Caco-2 (cell line): Measurements from ENCODE around the gene HCRT. TPM values are rescaled to one million over a fixed set of nuclear protein-coding genes. Genes with fewer than 3 reads are reported as not detected.
"Not testable (repeated sequence)": the region's sequence is repeated elsewhere in the genome, so short reads cannot be mapped to it uniquely, and the experiment has no call there.

Experiments used
- BruUV-seq: library from RNA; stranded (reverse); fragments of 400-500 nt; replicated peaks from 2 replicates; lab custom pipeline; 2021; lab: Mats Ljungman, UMichigan
- CTCF ChIA-PET: fragments of 300-600 bp; sonication (Branson Sonifier 250); formaldehyde crosslinking; loops from one replicate; lab custom pipeline; 2022; ENCODE audit warnings: antibody characterized with exemption; lab: Charles Lee
- POLR2A ChIA-PET: fragments of 300-600 bp; sonication (Branson Sonifier 250); formaldehyde crosslinking; loops from one replicate; lab custom pipeline; 2022; ENCODE audit warnings: antibody characterized with exemption; lab: Charles Lee
- DNase-seq, 2 experiments: peaks; one replicate each; pipeline versions ENCODE4 v3.0.0 to v3.0.0-alpha.2; 2020 to 2022
- H3K27me3 ChIP-seq: replicated peaks from 2 replicates; pipeline ENCODE4 v1.6.0; 2011; ENCODE audit warnings: low read length; ENCODE audit not compliant: control insufficient read depth, insufficient read depth
- H3K36me3 ChIP-seq: 2 replicates; pipeline ENCODE4 v1.5.1; 2011; ENCODE audit warnings: low read length; ENCODE audit not compliant: control insufficient read depth, insufficient read depth
- H3K4me1 ChIP-seq: fragments of 250-450 bp; sonication (Bioruptor Pico); 2 replicates; pipeline ENCODE4 v1.5.1; 2020; ENCODE audit warnings: mild to moderate bottlenecking
- H3K4me3 ChIP-seq: 2 replicates; pipeline ENCODE4 v1.5.1; 2011; ENCODE audit warnings: low read depth, mild to moderate bottlenecking, control low read depth, low read length
- H3K9me3 ChIP-seq: fragments of 250-450 bp; sonication (Bioruptor Pico); 2 replicates; pipeline ENCODE4 v1.5.1; 2020; ENCODE audit warnings: mild to moderate bottlenecking, moderate library complexity
- H3K27ac Mint-ChIP-seq: one replicate; pipeline ENCODE4 v1.8.0; 2022; ENCODE audit warnings: mixed read lengths; ENCODE audit not compliant: unreplicated experiment
- H3K27me3 Mint-ChIP-seq: one replicate; pipeline ENCODE4 v1.8.0; 2022; ENCODE audit warnings: mixed read lengths; ENCODE audit not compliant: insufficient read depth, unreplicated experiment
- H3K36me3 Mint-ChIP-seq: one replicate; pipeline ENCODE4 v1.8.0; 2022; ENCODE audit warnings: mild to moderate bottlenecking, mixed read lengths; ENCODE audit not compliant: insufficient read depth, unreplicated experiment
- H3K4me1 Mint-ChIP-seq: one replicate; pipeline ENCODE4 v1.8.0; 2022; ENCODE audit warnings: low read depth, mixed read lengths; ENCODE audit not compliant: unreplicated experiment
- H3K4me3 Mint-ChIP-seq: one replicate; pipeline ENCODE4 v1.8.0; 2022; ENCODE audit warnings: mild to moderate bottlenecking, moderate library complexity, mixed read lengths; ENCODE audit not compliant: unreplicated experiment
- H3K9me3 Mint-ChIP-seq: one replicate; pipeline ENCODE4 v1.8.0; 2022; ENCODE audit warnings: mixed read lengths; ENCODE audit not compliant: unreplicated experiment
- intact Hi-C: fragments of 100-400 bp; cut with micrococcal nuclease; formaldehyde crosslinking; loops from one replicate; pipeline ENCODE4 v1.10.0; 2022; ENCODE audit not compliant: unreplicated experiment
- total RNA-seq: library from RNA; stranded (reverse); gene quantifications from 2 replicates; pipeline ENCODE4 v1.2.3, GENCODE V29; 2022
- TF ChIP-seq, protein P1 (sequence below), 2 experiments: fragments of 200-600 bp in 1 of 2; IDR thresholded peaks; 1 replicate in 1 of 2; 2 replicates in 1 of 2; pipeline versions ENCODE4 v1.5.1 to v1.8.0; 2011 to 2022; ENCODE audit warnings: antibody characterized with exemption in 1 of 2, control low read depth in 1 of 2, inconsistent platforms in 1 of 2, low read depth in 1 of 2, low read length in 1 of 2, mild to moderate bottlenecking in 1 of 2, moderate library complexity in 1 of 2; ENCODE audit not compliant: insufficient read depth in 1 of 2, severe bottlenecking in 1 of 2, unreplicated experiment in 1 of 2

HCRT gene
- total RNA-seq, 1 experiment from 2014 or later, result not detected

DNA sequence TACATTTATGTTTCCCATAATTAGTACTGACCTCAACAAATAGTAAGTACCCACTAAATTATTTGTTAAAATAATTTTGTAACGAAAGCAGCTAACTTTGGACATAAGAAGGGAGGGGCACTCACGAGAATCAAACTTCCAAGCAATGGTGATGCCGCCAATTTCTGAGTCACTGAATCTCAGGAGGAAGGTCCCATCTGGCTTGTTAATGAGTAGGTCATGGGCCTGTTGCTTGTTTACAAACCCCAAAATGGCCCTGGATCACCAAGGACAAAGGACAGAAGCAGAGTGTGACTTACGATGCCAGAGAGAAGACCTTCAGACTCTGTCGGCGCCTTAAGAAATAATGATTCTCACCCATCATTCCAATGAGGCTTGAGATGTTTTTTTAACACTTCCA, 24.8 kb upstream of the HCRT start:
- H3K4me1 Mint-ChIP-seq, result peaks cover 5% of the 10 kb centered on the region
- BruUV-seq, result no TSS peak
- no peak overlapping the region for H3K4me3 ChIP-seq
- peaks cover 13% of the 10 kb centered on the region for H3K4me1 ChIP-seq
- no peaks in the 10 kb centered on the region for H3K27me3 Mint-ChIP-seq
- DNase-seq, result no peak
- H3K9me3 Mint-ChIP-seq, result no peaks in the 10 kb centered on the region
- no peaks in the 10 kb centered on the region for H3K9me3 ChIP-seq
- H3K36me3 Mint-ChIP-seq, result peaks cover 37% of the 10 kb centered on the region
- H3K36me3 ChIP-seq, result no peaks in the 10 kb centered on the region; the same call in 1 of the 2 replicates
- ChIA-PET CTCF (no interaction called here), POLR2A (no interaction called here)
- no peak overlapping the region for H3K27ac Mint-ChIP-seq
- intact Hi-C loops, result no loop called here
- H3K4me3 Mint-ChIP-seq, result no peak overlapping the region
- TF ChIP-seq, protein P1, sequence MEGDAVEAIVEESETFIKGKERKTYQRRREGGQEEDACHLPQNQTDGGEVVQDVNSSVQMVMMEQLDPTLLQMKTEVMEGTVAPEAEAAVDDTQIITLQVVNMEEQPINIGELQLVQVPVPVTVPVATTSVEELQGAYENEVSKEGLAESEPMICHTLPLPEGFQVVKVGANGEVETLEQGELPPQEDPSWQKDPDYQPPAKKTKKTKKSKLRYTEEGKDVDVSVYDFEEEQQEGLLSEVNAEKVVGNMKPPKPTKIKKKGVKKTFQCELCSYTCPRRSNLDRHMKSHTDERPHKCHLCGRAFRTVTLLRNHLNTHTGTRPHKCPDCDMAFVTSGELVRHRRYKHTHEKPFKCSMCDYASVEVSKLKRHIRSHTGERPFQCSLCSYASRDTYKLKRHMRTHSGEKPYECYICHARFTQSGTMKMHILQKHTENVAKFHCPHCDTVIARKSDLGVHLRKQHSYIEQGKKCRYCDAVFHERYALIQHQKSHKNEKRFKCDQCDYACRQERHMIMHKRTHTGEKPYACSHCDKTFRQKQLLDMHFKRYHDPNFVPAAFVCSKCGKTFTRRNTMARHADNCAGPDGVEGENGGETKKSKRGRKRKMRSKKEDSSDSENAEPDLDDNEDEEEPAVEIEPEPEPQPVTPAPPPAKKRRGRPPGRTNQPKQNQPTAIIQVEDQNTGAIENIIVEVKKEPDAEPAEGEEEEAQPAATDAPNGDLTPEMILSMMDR (IDR thresholded peaks at IDR 0.05; ENCODE audit: insufficient read depth in 1 of 2, low read depth in 1 of 2, low read length in 1 of 2, severe bottlenecking in 1 of 2, unreplicated experiment in 1 of 2), result no peak
- no peaks in the 10 kb centered on the region for H3K27me3 ChIP-seq

DNA sequence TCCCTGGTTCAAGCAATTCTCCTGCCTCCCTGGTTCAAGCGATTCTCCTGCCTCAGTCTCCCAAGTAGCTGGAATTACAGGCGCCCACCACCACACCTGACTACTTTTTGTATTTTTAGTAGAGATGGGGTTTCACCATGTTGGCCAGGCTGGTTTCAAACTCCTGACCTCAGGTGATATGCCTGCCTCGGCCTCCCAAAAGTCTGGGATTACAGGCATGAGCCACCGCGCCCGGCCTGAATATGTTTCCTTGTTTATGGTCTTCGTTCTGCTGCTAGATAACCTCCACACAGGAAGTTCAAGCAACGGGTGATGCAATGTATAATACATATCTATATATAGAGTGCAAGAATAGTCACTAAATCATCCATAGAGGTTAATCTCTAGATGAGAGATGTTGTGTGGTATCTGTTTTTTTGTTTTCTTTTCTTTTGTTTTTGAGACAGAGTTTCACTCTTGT, 20.9 kb upstream of the HCRT start:
- H3K27me3 ChIP-seq, DNase-seq, H3K4me1 ChIP-seq, CTCF ChIA-PET, H3K9me3 Mint-ChIP-seq, H3K4me3 ChIP-seq, BruUV-seq, H3K27me3 Mint-ChIP-seq, H3K4me3 Mint-ChIP-seq, intact Hi-C loops, H3K9me3 ChIP-seq, POLR2A ChIA-PET, H3K36me3 ChIP-seq, H3K27ac Mint-ChIP-seq: not testable (repeated sequence)
- Mint-ChIP-seq H3K4me1 (peaks cover 12% of the 10 kb centered on the region), H3K36me3 (peaks cover 60% of the 10 kb centered on the region)

GRCh38 chr17:42203354-42203753, 18.1 kb upstream of the HCRT start:
- Mint-ChIP-seq H3K9me3 (no peaks in the 10 kb centered on the region), H3K4me1 (peaks cover 13% of the 10 kb centered on the region), H3K27ac (no peak overlapping the region), H3K27me3 (no peaks in the 10 kb centered on the region), H3K36me3 (peaks cover 48% of the 10 kb centered on the region), H3K4me3 (no peak overlapping the region)
- TF ChIP-seq, protein P1 (IDR thresholded peaks at IDR 0.05; ENCODE audit: insufficient read depth in 1 of 2, low read depth in 1 of 2, low read length in 1 of 2, severe bottlenecking in 1 of 2, unreplicated experiment in 1 of 2), result no peak
- H3K4me3 ChIP-seq, result no peak overlapping the region
- BruUV-seq, result no TSS peak
- DNase-seq, result no peak
- H3K36me3 ChIP-seq, result no peaks in the 10 kb centered on the region
- intact Hi-C loops, result no loop called here
- POLR2A ChIA-PET, result no interaction called here
- no peaks in the 10 kb centered on the region for H3K9me3 ChIP-seq
- peaks cover 11% of the 10 kb centered on the region for H3K4me1 ChIP-seq
- CTCF ChIA-PET, result no interaction called here
- no peaks in the 10 kb centered on the region for H3K27me3 ChIP-seq

DNA sequence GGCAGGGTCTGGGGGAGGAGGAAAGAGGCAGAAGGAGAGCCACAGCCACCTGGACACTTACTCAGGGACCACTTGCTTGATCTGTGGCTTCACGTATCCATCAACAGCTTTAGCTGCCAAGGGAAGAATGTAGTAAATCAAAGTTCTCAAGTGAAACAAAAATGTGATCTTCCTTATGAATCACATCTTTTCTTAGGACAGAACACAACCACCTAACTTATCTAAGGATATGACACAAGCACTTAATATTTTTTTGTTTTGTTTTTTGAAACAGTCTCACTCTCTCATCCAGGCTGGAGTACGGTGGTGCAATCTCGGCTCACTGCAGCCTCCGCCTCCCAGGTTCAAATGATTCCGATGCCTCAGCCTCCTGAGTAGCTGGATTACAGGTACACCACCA, 17.4 kb upstream of the HCRT start:
- Histone ChIP-seq H3K4me3 (no peak overlapping the region), H3K9me3 (no peaks in the 10 kb centered on the region), H3K36me3 (no peaks in the 10 kb centered on the region), H3K4me1 (peaks cover 11% of the 10 kb centered on the region), H3K27me3 (no peaks in the 10 kb centered on the region)
- no TSS peak for BruUV-seq
- no peak for DNase-seq
- peaks cover 46% of the 10 kb centered on the region for H3K36me3 Mint-ChIP-seq
- no peak overlapping the region for H3K27ac Mint-ChIP-seq
- TF ChIP-seq, protein P1 (IDR thresholded peaks at IDR 0.05; ENCODE audit: insufficient read depth in 1 of 2, low read depth in 1 of 2, low read length in 1 of 2, severe bottlenecking in 1 of 2, unreplicated experiment in 1 of 2), result no peak
- H3K27me3 Mint-ChIP-seq, result no peaks in the 10 kb centered on the region
- H3K4me3 Mint-ChIP-seq, result no peak overlapping the region
- no peaks in the 10 kb centered on the region for H3K9me3 Mint-ChIP-seq
- ChIA-PET POLR2A (no interaction called here), CTCF (no interaction called here)
- H3K4me1 Mint-ChIP-seq, result peaks cover 13% of the 10 kb centered on the region
- intact Hi-C loops, result no loop called here
